ENCODE measurements around the gene NFKBIL1. TPM values are rescaled to one million over a fixed set of nuclear protein-coding genes. Genes with fewer than 3 reads are reported as not detected.

NFKBIL1 gene
- total and polyA plus RNA-seq, 7 donors: 18.0 to 55.1 (median 32.5) TPM

DNA sequence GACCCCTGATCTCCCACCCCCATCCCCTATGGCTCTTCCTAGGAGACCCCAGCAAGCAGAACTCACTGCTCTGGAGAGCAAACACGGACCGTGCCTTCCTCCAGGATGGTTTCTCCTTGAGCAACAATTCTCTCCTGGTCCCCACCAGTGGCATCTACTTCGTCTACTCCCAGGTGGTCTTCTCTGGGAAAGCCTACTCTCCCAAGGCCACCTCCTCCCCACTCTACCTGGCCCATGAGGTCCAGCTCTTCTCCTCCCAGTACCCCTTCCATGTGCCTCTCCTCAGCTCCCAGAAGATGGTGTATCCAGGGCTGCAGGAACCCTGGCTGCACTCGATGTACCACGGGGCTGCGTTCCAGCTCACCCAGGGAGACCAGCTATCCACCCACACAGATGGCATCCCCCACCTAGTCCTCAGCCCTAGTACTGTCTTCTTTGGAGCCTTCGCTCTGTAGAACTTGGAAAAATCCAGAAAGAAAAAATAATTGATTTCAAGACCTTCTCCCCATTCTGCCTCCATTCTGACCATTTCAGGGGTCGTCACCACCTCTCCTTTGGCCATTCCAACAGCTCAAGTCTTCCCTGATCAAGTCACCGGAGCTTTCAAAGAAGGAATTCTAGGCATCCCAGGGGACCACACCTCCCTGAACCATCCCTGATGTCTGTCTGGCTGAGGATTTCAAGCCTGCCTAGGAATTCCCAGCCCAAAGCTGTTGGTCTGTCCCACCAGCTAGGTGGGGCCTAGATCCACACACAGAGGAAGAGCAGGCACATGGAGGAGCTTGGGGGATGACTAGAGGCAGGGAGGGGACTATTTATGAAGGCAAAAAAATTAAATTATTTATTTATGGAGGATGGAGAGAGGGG, 26.1 kb downstream of the NFKBIL1 start:
- H3K36me3 ChIP-seq: no peaks in the 10 kb centered on the region
- peaks cover 0 to 4% (median 0%) of the 10 kb centered on the region in 4 donors for H3K4me1 ChIP-seq
- WGBS, 2 donors: 89 to 90% methylated on average over 9 of the region's 9 CpGs
- no peak overlapping the region for H3K4me3 ChIP-seq
- no peaks in the 10 kb centered on the region for H3K9me3 ChIP-seq
- TF ChIP-seq POLR2AphosphoS5 (IDR thresholded peaks at IDR 0.05): no peak
- no peak for TF ChIP-seq EP300 (IDR thresholded peaks at IDR 0.05)
- TF ChIP-seq CTCF (IDR thresholded peaks at IDR 0.05): no peak
- TF ChIP-seq POLR2A (IDR thresholded peaks at IDR 0.05): no peak
- H3K27me3 ChIP-seq: peaks cover 0 to 10% (median 0%) of the 10 kb centered on the region in 3 donors
- intact Hi-C loops (cut with DNase I): no loop called here
- no peak for DNase-seq
- no peak overlapping the region for H3K27ac ChIP-seq

DNA sequence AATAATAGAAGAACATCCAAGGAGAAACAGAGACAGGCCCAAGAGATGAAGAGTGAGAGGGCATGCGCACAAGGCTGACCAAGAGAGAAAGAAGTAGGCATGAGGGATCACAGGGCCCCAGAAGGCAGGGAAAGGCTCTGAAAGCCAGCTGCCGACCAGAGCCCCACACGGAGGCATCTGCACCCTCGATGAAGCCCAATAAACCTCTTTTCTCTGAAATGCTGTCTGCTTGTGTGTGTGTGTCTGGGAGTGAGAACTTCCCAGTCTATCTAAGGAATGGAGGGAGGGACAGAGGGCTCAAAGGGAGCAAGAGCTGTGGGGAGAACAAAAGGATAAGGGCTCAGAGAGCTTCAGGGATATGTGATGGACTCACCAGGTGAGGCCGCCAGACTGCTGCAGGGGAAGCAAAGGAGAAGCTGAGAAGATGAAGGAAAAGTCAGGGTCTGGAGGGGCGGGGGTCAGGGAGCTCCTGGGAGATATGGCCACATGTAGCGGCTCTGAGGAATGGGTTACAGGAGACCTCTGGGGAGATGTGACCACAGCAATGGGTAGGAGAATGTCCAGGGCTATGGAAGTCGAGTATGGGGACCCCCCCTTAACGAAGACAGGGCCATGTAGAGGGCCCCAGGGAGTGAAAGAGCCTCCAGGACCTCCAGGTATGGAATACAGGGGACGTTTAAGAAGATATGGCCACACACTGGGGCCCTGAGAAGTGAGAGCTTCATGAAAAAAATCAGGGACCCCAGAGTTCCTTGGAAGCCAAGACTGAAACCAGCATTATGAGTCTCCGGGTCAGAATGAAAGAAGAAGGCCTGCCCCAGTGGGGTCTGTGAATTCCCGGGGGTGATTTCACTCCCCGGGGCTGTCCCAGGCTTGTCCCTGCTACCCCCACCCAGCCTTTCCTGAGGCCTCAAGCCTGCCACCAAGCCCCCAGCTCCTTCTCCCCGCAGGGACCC, 27.0 kb downstream of the NFKBIL1 start:
- WGBS, 2 donors: 73 to 78% methylated on average over 14 of the region's 14 CpGs
- intact Hi-C loops (cut with DNase I): no loop called here

GRCh38 chr6:31575335-31575901, 28.0 kb downstream of the NFKBIL1 start, which contains the start of gene TNF:
TNF (plus strand) TSS chr6:31575565; CDS start chr6:31575742, 177 bp downstream.
- Histone ChIP-seq H3K4me1 (peaks cover 0 to 7% (median 4%) of the 10 kb centered on the region in 4 donors), H3K27me3 (no peaks in the 10 kb centered on the region), H3K36me3 (no peaks in the 10 kb centered on the region), H3K27ac (peak within 1 kb of the TSS; percentile 47 to 79 (median 74)), H3K4me3 (peak within 1 kb of the TSS in 3 of 4 donors; percentile 27 to 48 (median 43)), H3K9me3 (no peaks in the 10 kb centered on the region)
- TF ChIP-seq POLR2A (IDR thresholded peaks at IDR 0.05) (peak; percentile 49 to 58), POLR2AphosphoS5 (IDR thresholded peaks at IDR 0.05) (peak; percentile 50 to 81 (median 80)), CTCF (IDR thresholded peaks at IDR 0.05) (no peak)
- 36 to 39% methylated on average over 19 of the region's 19 CpGs for WGBS, 2 donors
- intact Hi-C loops (cut with DNase I): no loop called here
- DNase-seq: peak; percentile 86

More for the DNA sequence above, 27.0 kb downstream of the NFKBIL1 start:
- H3K27ac ChIP-seq: peak overlapping the region in 3 of 4 donors; percentile 73 to 79 (median 76)
- no peak for DNase-seq
- no peaks in the 10 kb centered on the region for H3K9me3 ChIP-seq
- no peaks in the 10 kb centered on the region for H3K36me3 ChIP-seq
- no peak overlapping the region for H3K4me3 ChIP-seq
- TF ChIP-seq POLR2AphosphoS5 (IDR thresholded peaks at IDR 0.05): no peak
- H3K4me1 ChIP-seq: peaks cover 0 to 4% (median 0%) of the 10 kb centered on the region in 4 donors
- peaks cover 0 to 5% (median 0%) of the 10 kb centered on the region in 3 donors for H3K27me3 ChIP-seq

GRCh38 chr6:31575952-31576685, 28.7 kb downstream of the NFKBIL1 start:
- Histone ChIP-seq H3K36me3 (no peaks in the 10 kb centered on the region), H3K27me3 (no peaks in the 10 kb centered on the region), H3K4me3 (peak overlapping the region in 3 of 4 donors; percentile 27 to 48 (median 43)), H3K9me3 (no peaks in the 10 kb centered on the region), H3K4me1 (peaks cover 0 to 13% (median 6%) of the 10 kb centered on the region in 4 donors), H3K27ac (peak overlapping the region; percentile 47 to 79 (median 74))
- intact Hi-C loops (cut with DNase I): no loop called here
- no peak for DNase-seq
- 61 to 73% methylated on average over 8 of the region's 8 CpGs for WGBS, 2 donors
- TF ChIP-seq CTCF (IDR thresholded peaks at IDR 0.05): no peak
- no peak for TF ChIP-seq POLR2A (IDR thresholded peaks at IDR 0.05)
- TF ChIP-seq EP300 (IDR thresholded peaks at IDR 0.05): no peak
- no peak for TF ChIP-seq POLR2AphosphoS5 (IDR thresholded peaks at IDR 0.05)
